ENCODE measurements around the gene ARVCF.

Gene ARVCF

GRCh38 chr22:20015971-20016733 lies 471 bp downstream of the ARVCF start:
- no peak overlapping the region for H3K27ac ChIP-seq (replicated peaks)
- peak in 1 of 2 experiments; percentile 15 for DNase-seq (ENCODE audit: low read depth in 1 of 2, low spot score in 1 of 2)
- TF ChIP-seq CTCF (IDR thresholded peaks at IDR 0.05; ENCODE audit: insufficient read depth, low read length) (no peak), SPI1 (IDR thresholded peaks at IDR 0.05; ENCODE audit: borderline replicate concordance, low read depth) (no peak), REST (IDR thresholded peaks at IDR 0.05; ENCODE audit: insufficient replicate concordance, low read depth) (no peak), POLR2AphosphoS5 (IDR thresholded peaks at IDR 0.05; ENCODE audit: low read depth) (no peak), GABPA (IDR thresholded peaks at IDR 0.05; ENCODE audit: low read depth) (no peak)
- peak overlapping the region; percentile 75 for H3K4me3 ChIP-seq (replicated peaks; ENCODE audit: insufficient read depth, low read length)
- peaks cover 6% of the 10 kb centered on the region for H3K27me3 ChIP-seq (ENCODE audit: insufficient read depth, poor library complexity, severe bottlenecking)

- H3K4me3 ChIP-seq (replicated peaks; ENCODE audit: insufficient read depth, low read length), result no peak overlapping the region
- no peak overlapping the region for H3K27ac ChIP-seq (replicated peaks)
- DNase-seq (ENCODE audit: low read depth in 1 of 2, low spot score in 1 of 2), result no peak
- TF ChIP-seq GABPA (IDR thresholded peaks at IDR 0.05; ENCODE audit: low read depth) (no peak), CTCF (IDR thresholded peaks at IDR 0.05; ENCODE audit: insufficient read depth, low read length) (no peak), POLR2AphosphoS5 (IDR thresholded peaks at IDR 0.05; ENCODE audit: low read depth) (no peak), REST (IDR thresholded peaks at IDR 0.05; ENCODE audit: insufficient replicate concordance, low read depth) (no peak), SPI1 (IDR thresholded peaks at IDR 0.05; ENCODE audit: borderline replicate concordance, low read depth) (no peak)
- peaks cover 6% of the 10 kb centered on the region for H3K27me3 ChIP-seq (ENCODE audit: insufficient read depth, poor library complexity, severe bottlenecking)
Observed at GRCh38 chr22:20015187-20015625, 1.4 kb downstream of the ARVCF start.

GRCh38 chr22:20014526-20015186 lies 2.0 kb downstream of the ARVCF start:
- Histone ChIP-seq H3K27me3 (ENCODE audit: insufficient read depth, poor library complexity, severe bottlenecking) (peaks cover 6% of the 10 kb centered on the region), H3K27ac (replicated peaks) (no peak overlapping the region), H3K4me3 (replicated peaks; ENCODE audit: insufficient read depth, low read length) (no peak overlapping the region)
- TF ChIP-seq POLR2AphosphoS5 (IDR thresholded peaks at IDR 0.05; ENCODE audit: low read depth), result no peak
- no peak for TF ChIP-seq CTCF (IDR thresholded peaks at IDR 0.05; ENCODE audit: insufficient read depth, low read length)
- TF ChIP-seq GABPA (IDR thresholded peaks at IDR 0.05; ENCODE audit: low read depth), result no peak
- no peak for TF ChIP-seq SPI1 (IDR thresholded peaks at IDR 0.05; ENCODE audit: borderline replicate concordance, low read depth)
- TF ChIP-seq REST (IDR thresholded peaks at IDR 0.05; ENCODE audit: insufficient replicate concordance, low read depth), result no peak
- DNase-seq (ENCODE audit: low read depth in 1 of 2, low spot score in 1 of 2), result no peak

Data from HL-60 (cell line).